ENCODE measurements around the gene LRMDA. TPM values are rescaled to one million over a fixed set of nuclear protein-coding genes. Genes with fewer than 3 reads are reported as not detected.

The LRMDA gene
- total and polyA plus RNA-seq, 2 of the 4 experiments (the other 2 are of a cell fraction), result 0.07 TPM; not detected in 1

DNA sequence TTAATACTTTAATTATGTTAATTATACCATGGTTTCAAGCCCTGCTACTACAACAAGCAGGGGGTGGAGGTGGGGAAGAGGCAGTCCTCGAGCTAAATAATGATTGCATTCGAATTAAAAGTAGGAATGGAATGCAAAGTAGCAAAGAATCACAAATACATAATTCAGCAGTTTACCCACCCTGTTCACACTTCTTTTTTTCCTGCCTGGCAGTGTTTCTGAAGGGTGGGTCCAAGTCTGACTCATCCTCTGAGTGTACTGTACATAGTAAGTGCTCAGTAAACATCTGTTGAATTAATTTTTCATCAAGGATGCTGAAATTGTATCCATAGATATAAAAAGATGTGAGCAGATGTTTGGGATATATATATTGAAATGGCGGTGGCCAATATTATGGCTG is 778.8 kb downstream of the LRMDA start:
- Histone ChIP-seq H2BK20ac (ENCODE audit: low read depth, low read length) (no peak overlapping the region), H3K36me3 (ENCODE audit: control insufficient read depth, insufficient read depth, low read length) (no peaks in the 10 kb centered on the region), H4K5ac (ENCODE audit: low read depth, low read length) (no peak overlapping the region), H4K20me1 (ENCODE audit: insufficient read depth, low read length) (no peaks in the 10 kb centered on the region), H2BK5ac (ENCODE audit: low read depth, low read length, poor library complexity, severe bottlenecking) (no peak overlapping the region), H3K56ac (ENCODE audit: extremely low read depth, insufficient read depth, low read length) (no peak overlapping the region), H3K9me1 (ENCODE audit: insufficient read depth, low read length) (no peaks in the 10 kb centered on the region), H3K27ac (ENCODE audit: insufficient read depth, low read length) (no peak overlapping the region), H3K27me3 (ENCODE audit: control insufficient read depth, insufficient read depth, low read length) (peaks cover 2% of the 10 kb centered on the region), H3K9me3 (ENCODE audit: control insufficient read depth, insufficient read depth, low read length) (no peaks in the 10 kb centered on the region), H2BK120ac (ENCODE audit: low read depth, low read length) (no peak overlapping the region), H3K14ac (replicated peaks; ENCODE audit: low read depth, low read length) (no peak overlapping the region), H3K9ac (ENCODE audit: low read depth, low read length) (no peak overlapping the region), H4K8ac (ENCODE audit: low read depth in 2 of 2, low read length in 2 of 2) (no peak overlapping the region), H2AK5ac (ENCODE audit: low read depth, low read length) (no peak overlapping the region), H2AK9ac (replicated peaks; ENCODE audit: low read depth, low read length, poor library complexity) (no peak overlapping the region), H3K23ac (ENCODE audit: low read depth, low read length) (no peak overlapping the region), H2AFZ (replicated peaks; ENCODE audit: low read length, poor library complexity) (no peak overlapping the region), H2BK15ac (ENCODE audit: low read depth, low read length) (no peak overlapping the region), H3K4ac (ENCODE audit: low read depth, low read length) (no peak overlapping the region), H3K18ac (ENCODE audit: low read depth, low read length) (no peak overlapping the region), H3K4me3 (ENCODE audit: insufficient read depth, low read depth, low read length) (no peak overlapping the region), H4K91ac (ENCODE audit: insufficient read depth, low read depth, low read length) (no peak overlapping the region), H3K79me1 (ENCODE audit: low read depth in 1 of 2, low read length in 2 of 2) (no peaks in the 10 kb centered on the region), H3K4me2 (ENCODE audit: low read depth, low read length) (no peak overlapping the region), H3K4me1 (ENCODE audit: control insufficient read depth, insufficient read depth, low read length) (no peaks in the 10 kb centered on the region)
- dilution Hi-C loops (cut with HindIII; ENCODE audit: low sequenced_read_pairs, unreplicated experiment), result no loop called here
- ChIA-PET POLR2A (ENCODE audit: unreplicated experiment) (no interaction called here), CTCF (no interaction called here)
- no CpG with 5 or more reads among the region's 3 CpGs for WGBS, 2 experiments (ENCODE audit: extremely low coverage in 2 of 2, insufficient read length in 1 of 2)
- no peak for TF ChIP-seq BHLHE40 (IDR thresholded peaks at IDR 0.05; ENCODE audit: low read depth, low read length)
- TF ChIP-seq MXI1 (IDR thresholded peaks at IDR 0.05; ENCODE audit: borderline replicate concordance, low read depth, low read length), result no peak
- TF ChIP-seq SMC3 (IDR thresholded peaks at IDR 0.05; ENCODE audit: low read depth, low read length), result no peak
- no peak for TF ChIP-seq FOS (IDR thresholded peaks at IDR 0.05; ENCODE audit: low read depth, low read length)
- no peak for TF ChIP-seq RFX5 (IDR thresholded peaks at IDR 0.05; ENCODE audit: low read depth, low read length)
- TF ChIP-seq USF2 (IDR thresholded peaks at IDR 0.05; ENCODE audit: low read depth, low read length), result no peak
- no peak for TF ChIP-seq NFE2L2 (IDR thresholded peaks at IDR 0.05; ENCODE audit: low read depth, low read length)
- TF ChIP-seq MAZ (IDR thresholded peaks at IDR 0.05; ENCODE audit: borderline replicate concordance, low read depth, low read length), result no peak
- TF ChIP-seq MAFK (IDR thresholded peaks at IDR 0.05; ENCODE audit: low read depth, low read length), result no peak
- no peak for TF ChIP-seq CEBPB (IDR thresholded peaks at IDR 0.05; ENCODE audit: low read depth, low read length)
- no peak for TF ChIP-seq CHD1 (IDR thresholded peaks at IDR 0.05; ENCODE audit: low read depth, low read length)
- no peak for TF ChIP-seq RCOR1 (IDR thresholded peaks at IDR 0.05; ENCODE audit: insufficient replicate concordance, low read length)
- no peak for TF ChIP-seq POLR2A (IDR thresholded peaks at IDR 0.05; ENCODE audit: low read depth, low read length)
- TF ChIP-seq, protein P1, sequence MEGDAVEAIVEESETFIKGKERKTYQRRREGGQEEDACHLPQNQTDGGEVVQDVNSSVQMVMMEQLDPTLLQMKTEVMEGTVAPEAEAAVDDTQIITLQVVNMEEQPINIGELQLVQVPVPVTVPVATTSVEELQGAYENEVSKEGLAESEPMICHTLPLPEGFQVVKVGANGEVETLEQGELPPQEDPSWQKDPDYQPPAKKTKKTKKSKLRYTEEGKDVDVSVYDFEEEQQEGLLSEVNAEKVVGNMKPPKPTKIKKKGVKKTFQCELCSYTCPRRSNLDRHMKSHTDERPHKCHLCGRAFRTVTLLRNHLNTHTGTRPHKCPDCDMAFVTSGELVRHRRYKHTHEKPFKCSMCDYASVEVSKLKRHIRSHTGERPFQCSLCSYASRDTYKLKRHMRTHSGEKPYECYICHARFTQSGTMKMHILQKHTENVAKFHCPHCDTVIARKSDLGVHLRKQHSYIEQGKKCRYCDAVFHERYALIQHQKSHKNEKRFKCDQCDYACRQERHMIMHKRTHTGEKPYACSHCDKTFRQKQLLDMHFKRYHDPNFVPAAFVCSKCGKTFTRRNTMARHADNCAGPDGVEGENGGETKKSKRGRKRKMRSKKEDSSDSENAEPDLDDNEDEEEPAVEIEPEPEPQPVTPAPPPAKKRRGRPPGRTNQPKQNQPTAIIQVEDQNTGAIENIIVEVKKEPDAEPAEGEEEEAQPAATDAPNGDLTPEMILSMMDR (conservative IDR thresholded peaks at IDR 0.05; ENCODE audit: low read depth, low read length), result no peak
- in situ Hi-C loops (cut with MboI; ENCODE audit: low sequenced_read_pairs), result no loop called here
- intact Hi-C loops (cut with micrococcal nuclease), result no loop called here
- BruUV-seq (replicated peaks), result no TSS peak
- DNase-seq (no peak), ATAC-seq (ENCODE audit: low read depth) (no peak)

All from IMR-90 (cell line).